Ishikawa (cell line): ENCODE data around the gene FOXI2.

Experiments used
- REST ChIP-seq: IDR thresholded peaks from 2 replicates; pipeline ENCODE4 v1.6.1; 2012; ENCODE audit warnings: low read depth, mild to moderate bottlenecking
- TAF1 ChIP-seq: IDR thresholded peaks from 2 replicates; pipeline ENCODE4 v1.6.1; 2012; ENCODE audit warnings: low read depth, mild to moderate bottlenecking

GRCh38 chr10:127736915-127737562 is at the start of gene FOXI2:
- TF ChIP-seq TAF1 (no peak), REST (no peak)
